GM10248 (cell line): ENCODE data around the gene GALNT9.

Source experiments
- CTCF ChIA-PET: fragments of 300-600 bp; sonication (Branson Sonifier 250); formaldehyde crosslinking; extraction: SDS; loops from one replicate; lab custom pipeline; 2021; ENCODE audit warnings: antibody characterized with exemption; lab: Yijun Ruan, JAX
- POLR2A ChIA-PET: fragments of 350-650 bp; sonication (Branson Sonifier 250); formaldehyde crosslinking; extraction: SDS; loops from one replicate; lab custom pipeline; 2020; ENCODE audit warnings: antibody characterized with exemption; lab: Yijun Ruan, JAX
- DNase-seq: peaks from one replicate; pipeline ENCODE4 v3.0.0; 2012; ENCODE audit errors: extremely low spot score
- TF ChIP-seq, protein P1 (sequence below): IDR thresholded peaks from 2 replicates; pipeline ENCODE4 v1.5.1; 2012; ENCODE audit warnings: mild to moderate bottlenecking, low read depth; ENCODE audit errors: extremely low read depth, missing control alignments, control extremely low read depth

GALNT9 gene

DNA sequence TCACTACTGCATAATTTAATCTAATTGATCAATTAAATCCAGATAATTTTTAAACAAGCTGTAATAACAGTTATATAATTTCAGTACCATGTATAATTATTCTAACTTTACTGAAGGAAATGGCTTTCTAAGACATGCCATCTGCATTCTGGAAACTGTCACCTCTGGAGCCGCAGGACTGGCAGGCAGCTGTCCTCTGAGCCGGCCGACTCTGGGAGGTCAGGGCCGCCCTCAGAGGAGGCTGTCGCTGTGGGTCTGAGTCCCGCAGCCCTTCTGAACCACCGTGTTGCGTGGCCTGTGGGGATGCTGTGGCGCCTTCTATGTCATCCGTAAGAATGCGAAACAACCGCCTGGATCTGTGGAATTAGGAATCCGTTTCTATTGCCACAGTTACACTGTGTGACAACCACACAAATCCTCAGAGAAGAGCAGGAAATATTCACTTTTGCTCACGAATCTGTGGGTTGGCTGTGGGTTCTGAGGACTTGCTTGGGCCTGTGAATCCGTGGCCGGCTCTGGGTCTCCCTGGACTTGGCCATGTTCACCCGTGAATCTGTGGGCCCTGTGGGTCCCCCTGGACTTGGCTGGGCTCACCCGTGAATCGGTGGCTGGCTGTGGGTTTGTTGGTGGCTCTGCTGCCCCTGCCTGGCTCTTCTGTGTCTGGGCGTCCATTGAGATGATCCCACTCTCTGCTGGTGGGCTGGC, 17.2 kb upstream of the GALNT9 start:
- no peak for DNase-seq
- TF ChIP-seq, protein P1, sequence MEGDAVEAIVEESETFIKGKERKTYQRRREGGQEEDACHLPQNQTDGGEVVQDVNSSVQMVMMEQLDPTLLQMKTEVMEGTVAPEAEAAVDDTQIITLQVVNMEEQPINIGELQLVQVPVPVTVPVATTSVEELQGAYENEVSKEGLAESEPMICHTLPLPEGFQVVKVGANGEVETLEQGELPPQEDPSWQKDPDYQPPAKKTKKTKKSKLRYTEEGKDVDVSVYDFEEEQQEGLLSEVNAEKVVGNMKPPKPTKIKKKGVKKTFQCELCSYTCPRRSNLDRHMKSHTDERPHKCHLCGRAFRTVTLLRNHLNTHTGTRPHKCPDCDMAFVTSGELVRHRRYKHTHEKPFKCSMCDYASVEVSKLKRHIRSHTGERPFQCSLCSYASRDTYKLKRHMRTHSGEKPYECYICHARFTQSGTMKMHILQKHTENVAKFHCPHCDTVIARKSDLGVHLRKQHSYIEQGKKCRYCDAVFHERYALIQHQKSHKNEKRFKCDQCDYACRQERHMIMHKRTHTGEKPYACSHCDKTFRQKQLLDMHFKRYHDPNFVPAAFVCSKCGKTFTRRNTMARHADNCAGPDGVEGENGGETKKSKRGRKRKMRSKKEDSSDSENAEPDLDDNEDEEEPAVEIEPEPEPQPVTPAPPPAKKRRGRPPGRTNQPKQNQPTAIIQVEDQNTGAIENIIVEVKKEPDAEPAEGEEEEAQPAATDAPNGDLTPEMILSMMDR, result no peak
- ChIA-PET POLR2A (no interaction called here), CTCF (no interaction called here)

DNA sequence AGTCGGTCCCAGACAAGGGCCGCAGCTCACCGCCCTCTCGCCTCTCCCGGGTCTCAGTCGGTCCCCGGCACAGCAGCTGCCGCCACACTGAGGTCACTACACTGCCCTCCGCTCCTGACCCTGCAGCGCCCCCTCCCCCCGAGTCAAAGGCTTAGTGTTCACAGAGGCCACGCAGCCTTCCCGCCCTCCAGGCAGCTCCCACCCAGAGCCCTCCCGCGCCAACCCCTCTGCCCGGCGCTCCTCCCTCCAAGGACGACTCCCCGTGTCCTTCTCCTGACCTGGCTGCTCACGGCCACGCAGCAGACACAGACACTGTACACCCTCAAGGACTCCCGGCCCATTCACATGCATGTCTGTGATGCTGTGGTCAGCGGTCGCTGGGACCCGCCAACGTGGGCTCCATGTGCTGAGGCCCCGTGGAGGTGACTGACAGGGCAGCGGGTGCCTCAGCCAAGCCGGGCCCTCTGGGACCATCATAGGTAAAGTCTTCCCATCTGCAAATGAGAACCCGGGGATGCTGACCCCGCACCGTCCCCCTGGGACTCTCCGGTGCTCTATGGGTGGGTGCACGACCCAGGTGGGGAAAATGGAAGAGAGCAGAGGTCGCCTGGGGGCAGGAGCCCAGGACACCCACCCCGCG, 16.3 kb upstream of the GALNT9 start:
- no peak for DNase-seq
- ChIA-PET CTCF (no interaction called here), POLR2A (no interaction called here)
- TF ChIP-seq, protein P1, result no peak

DNA sequence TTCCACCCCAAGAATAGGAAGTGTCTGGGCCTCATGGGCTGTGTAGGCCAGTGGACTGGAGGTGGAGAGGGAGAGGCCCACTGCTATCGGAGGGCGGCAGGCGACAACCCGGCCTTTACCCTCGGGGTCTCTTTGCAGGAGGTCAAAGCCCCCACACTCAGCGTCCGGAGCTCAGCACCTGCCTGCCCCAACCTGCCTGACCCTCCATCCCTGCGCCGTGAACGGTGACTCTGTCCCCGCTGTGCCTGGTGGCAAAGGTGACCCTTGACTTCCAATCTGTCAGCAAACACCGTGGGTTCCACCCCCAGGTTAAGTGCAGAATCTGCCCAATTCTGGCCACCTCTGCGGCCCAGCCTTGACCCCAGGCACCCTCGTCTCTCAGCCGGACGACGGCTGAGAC, 15.7 kb upstream of the GALNT9 start:
- no peak for DNase-seq
- TF ChIP-seq, protein P1, result no peak
- POLR2A ChIA-PET, result interaction anchor here (0.6 kb wide), 1 partner anchor 70 kb away, joined by 3 read pairs; no protein-coding TSS in a partner anchor
- CTCF ChIA-PET, result no interaction called here

DNA sequence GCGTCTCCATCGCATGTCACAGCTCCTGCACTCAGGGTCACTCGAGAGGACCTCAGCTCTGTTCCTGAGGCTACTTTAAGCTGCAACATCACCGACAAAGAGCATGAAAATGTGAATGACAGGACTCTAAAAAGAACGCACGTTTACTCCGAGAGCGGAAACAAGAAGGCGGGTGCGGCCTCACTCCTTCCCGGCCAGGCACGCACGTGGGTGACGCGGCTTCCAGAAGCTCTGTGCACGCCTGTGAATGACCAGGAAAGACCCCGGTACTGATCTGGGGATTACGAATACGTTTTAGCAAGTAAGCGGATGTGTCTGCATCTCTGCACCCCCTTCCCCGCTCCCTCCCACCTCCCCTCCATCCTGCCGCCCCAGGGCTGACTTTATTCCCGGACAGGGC, 15.2 kb upstream of the GALNT9 start:
- ChIA-PET CTCF (no interaction called here), POLR2A (interaction anchor here (0.6 kb wide), 1 partner anchor 69 kb away, joined by 3 read pairs; no protein-coding TSS in a partner anchor)
- TF ChIP-seq, protein P1, result no peak
- DNase-seq, result no peak

DNA sequence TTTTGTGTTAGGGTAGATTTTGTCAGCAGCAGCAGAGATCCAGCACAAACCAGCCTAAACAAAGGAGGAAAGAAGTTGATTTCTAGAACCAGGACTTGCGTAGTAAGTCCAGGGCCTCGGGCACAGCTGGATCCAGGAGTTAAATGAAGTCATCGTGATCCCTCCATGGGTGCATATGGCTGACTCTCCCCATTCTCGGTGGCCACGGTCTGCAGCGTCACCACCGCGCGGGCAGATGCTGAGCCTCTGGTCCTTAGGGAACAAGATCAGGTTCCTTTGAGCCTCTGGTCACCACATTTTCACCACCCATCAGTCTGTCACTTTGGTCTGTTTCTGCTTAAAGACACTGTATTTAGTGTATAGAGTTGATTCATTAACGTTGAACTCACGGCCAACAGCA, 14.8 kb upstream of the GALNT9 start:
- POLR2A ChIA-PET, result no interaction called here
- CTCF ChIA-PET, result no interaction called here
- TF ChIP-seq, protein P1, result no peak

DNA sequence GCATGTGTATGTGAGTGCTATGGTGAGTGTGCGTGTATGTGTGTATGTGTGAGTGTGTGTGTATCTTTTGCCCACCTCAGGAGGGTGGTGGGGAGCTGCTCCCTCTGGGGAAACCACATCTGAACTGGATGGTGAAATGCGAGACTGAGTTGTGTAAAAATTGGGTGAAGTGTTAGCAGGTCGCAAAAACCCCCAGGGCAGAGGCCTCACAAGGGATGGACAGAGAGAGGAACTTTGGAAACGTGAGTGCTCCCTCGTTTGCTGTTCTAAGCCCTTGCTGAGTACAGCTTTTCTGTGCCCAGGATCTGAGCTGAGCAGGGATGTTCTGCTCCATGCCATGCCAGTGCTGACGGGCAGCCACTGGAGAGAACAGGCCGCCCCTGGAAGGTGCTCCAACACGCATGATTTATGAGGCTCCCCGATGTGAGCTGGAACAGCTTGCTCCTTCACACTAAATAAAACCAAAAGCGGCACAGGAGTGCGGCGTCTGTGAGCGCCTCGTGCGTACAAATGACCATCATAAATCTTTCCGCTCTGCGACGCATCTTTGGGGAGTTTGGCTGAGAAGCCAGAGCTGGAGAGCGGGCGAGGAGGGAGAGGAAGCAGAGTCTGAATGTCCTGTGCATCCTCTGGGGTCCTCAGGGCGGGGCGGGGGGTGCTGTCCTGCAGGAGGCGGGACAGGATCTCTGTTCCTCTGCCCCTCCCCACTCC, 14.1 kb upstream of the GALNT9 start:
- DNase-seq, result no peak
- POLR2A ChIA-PET, result no interaction called here
- CTCF ChIA-PET, result no interaction called here
- TF ChIP-seq, protein P1, result no peak

More for the DNA sequence above, 14.8 kb upstream of the GALNT9 start:
- DNase-seq, result no peak
